ENCODE results near the gene ARL8A.

DNA sequence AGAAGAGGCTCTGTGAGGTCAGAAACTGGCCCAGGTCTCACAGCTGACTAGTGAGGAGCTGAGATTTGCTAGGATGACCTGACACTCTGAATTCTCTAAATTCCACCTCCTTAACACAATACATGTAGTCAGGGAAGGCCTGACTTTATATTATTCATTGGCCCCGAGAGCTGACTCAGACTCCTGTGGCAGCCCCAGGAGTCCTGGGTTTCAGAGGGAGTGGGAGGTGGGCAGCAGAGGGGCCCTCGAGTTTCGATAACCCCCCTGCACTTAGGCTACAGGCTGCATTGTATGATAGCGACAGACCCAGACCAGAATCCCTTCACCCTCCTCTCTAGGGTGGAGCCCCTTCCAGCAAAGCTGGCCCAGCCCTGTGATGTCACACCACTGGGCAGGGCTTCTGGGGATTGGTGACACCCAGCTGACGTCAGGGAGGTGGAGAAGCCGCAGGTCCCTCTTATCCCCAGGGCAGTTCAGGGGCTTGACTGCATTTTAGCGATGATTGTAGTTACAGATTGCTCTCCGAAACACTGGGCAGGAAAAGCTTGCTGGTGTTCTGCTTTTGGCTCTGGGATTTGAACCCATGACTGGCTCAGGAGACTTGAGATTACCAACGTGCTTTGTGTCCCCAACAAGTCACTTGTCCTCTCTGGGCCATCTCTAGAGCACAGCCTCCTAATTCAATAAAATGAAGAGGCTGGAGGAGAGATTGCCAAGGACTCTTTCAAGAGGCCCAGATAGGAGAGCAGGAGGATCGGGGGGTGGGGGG is 38.8 kb downstream of the ARL8A start:
- TF ChIP-seq, protein P1, sequence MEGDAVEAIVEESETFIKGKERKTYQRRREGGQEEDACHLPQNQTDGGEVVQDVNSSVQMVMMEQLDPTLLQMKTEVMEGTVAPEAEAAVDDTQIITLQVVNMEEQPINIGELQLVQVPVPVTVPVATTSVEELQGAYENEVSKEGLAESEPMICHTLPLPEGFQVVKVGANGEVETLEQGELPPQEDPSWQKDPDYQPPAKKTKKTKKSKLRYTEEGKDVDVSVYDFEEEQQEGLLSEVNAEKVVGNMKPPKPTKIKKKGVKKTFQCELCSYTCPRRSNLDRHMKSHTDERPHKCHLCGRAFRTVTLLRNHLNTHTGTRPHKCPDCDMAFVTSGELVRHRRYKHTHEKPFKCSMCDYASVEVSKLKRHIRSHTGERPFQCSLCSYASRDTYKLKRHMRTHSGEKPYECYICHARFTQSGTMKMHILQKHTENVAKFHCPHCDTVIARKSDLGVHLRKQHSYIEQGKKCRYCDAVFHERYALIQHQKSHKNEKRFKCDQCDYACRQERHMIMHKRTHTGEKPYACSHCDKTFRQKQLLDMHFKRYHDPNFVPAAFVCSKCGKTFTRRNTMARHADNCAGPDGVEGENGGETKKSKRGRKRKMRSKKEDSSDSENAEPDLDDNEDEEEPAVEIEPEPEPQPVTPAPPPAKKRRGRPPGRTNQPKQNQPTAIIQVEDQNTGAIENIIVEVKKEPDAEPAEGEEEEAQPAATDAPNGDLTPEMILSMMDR (IDR thresholded peaks at IDR 0.05), result no peak
- no peak for TF ChIP-seq ZFX (IDR thresholded peaks at IDR 0.05; ENCODE audit: borderline replicate concordance)

Measured in 22Rv1 (cell line).